Panc1 (cell line): ENCODE measurements around the gene BCL10. TPM values are rescaled to one million over a fixed set of nuclear protein-coding genes. Genes with fewer than 3 reads are reported as not detected.
A peak's percentile ranks its signal among the peaks of the same experiment; 100 is the strongest.

Source experiments
- ATAC-seq: fragments of 200-7000 bp; cut with Tn5 transposase; 2 replicates; pipeline ENCODE4 v1.9.1; 2020; ENCODE audit warnings: mild to moderate bottlenecking, moderate library complexity
- BruUV-seq: library from RNA; stranded (reverse); fragments of 400-500 nt; replicated peaks from 2 replicates; lab custom pipeline; 2021; lab: Mats Ljungman, UMichigan
- CTCF ChIA-PET: fragments of 300-600 bp; sonication (Branson Sonifier 250); formaldehyde crosslinking; loops from one replicate; lab custom pipeline; 2022; ENCODE audit warnings: antibody characterized with exemption; lab: Charles Lee
- POLR2A ChIA-PET: fragments of 300-600 bp; sonication (Branson Sonifier 250); formaldehyde crosslinking; loops from one replicate; lab custom pipeline; 2022; ENCODE audit warnings: antibody characterized with exemption; lab: Charles Lee
- DNase-seq: peaks from one replicate; pipeline ENCODE4 v3.0.0-alpha.2; 2010; ENCODE audit warnings: low read depth, low spot score
- H3K27ac ChIP-seq: 2 replicates; pipeline ENCODE4 v1.5.1; 2011; ENCODE audit warnings: mild to moderate bottlenecking, low read length, inconsistent platforms
- H3K27me3 ChIP-seq: fragments of 200-500 bp; sonication (Bioruptor generic); 2 replicates; pipeline ENCODE4 v1.6.0; 2014; ENCODE audit warnings: low read length, inconsistent platforms; ENCODE audit not compliant: control insufficient read depth, insufficient read depth
- H3K36me3 ChIP-seq: fragments of 200-500 bp; sonication (Bioruptor generic); 2 replicates; pipeline ENCODE4 v1.5.1; 2014; ENCODE audit warnings: inconsistent platforms, mild to moderate bottlenecking, low read length, moderate library complexity; ENCODE audit not compliant: control insufficient read depth, insufficient read depth
- H3K4me1 ChIP-seq: 2 replicates; pipeline ENCODE4 v1.5.1; 2011; ENCODE audit warnings: inconsistent platforms, mild to moderate bottlenecking, low read length, moderate library complexity; ENCODE audit not compliant: control insufficient read depth, insufficient read depth
- H3K4me3 ChIP-seq, 2 experiments: 2 replicates each; pipeline ENCODE4 v1.5.1; 2011 to 2012; ENCODE audit warnings: low read depth in 2 of 2, low read length in 2 of 2, mild to moderate bottlenecking in 2 of 2, inconsistent platforms in 1 of 2, moderate library complexity in 1 of 2
- H3K9me3 ChIP-seq: fragments of 200-500 bp; sonication (Bioruptor generic); 2 replicates; pipeline ENCODE4 v1.5.1; 2014; ENCODE audit warnings: low read depth, mild to moderate bottlenecking, inconsistent platforms, low read length, moderate library complexity; ENCODE audit not compliant: control insufficient read depth, insufficient read depth
- POLR2AphosphoS5 ChIP-seq: IDR thresholded peaks from 2 replicates; pipeline ENCODE4 v1.6.1; 2012; ENCODE audit warnings: mild to moderate bottlenecking, low read depth, low read length, moderate library complexity
- SIN3A ChIP-seq: IDR thresholded peaks from 2 replicates; pipeline ENCODE4 v1.6.1; 2012; ENCODE audit warnings: low read depth, mild to moderate bottlenecking, low read length, moderate library complexity, borderline replicate concordance; ENCODE audit not compliant: insufficient read depth
- TCF7L2 ChIP-seq: IDR thresholded peaks from 2 replicates; pipeline ENCODE4 v1.6.1; 2011; ENCODE audit warnings: mild to moderate bottlenecking, low read depth, low read length, inconsistent platforms
- in situ Hi-C: cut with HindIII; loops from 2 replicates; pipeline ENCODE4 v1.10.0; 2016; ENCODE audit warnings: low sequenced_read_pairs, low pct_unique_long_range_greater_than_20kb
- intact Hi-C: fragments of 100-400 bp; cut with micrococcal nuclease; formaldehyde crosslinking; loops from one replicate; pipeline ENCODE4 v1.10.0; 2022; ENCODE audit not compliant: unreplicated experiment
- total RNA-seq: library from RNA; stranded (reverse); gene quantifications from one replicate; pipeline ENCODE4 v1.2.1, GENCODE V29; 2021; ENCODE audit not compliant: unreplicated experiment
- TF ChIP-seq, protein P1 (sequence below), 2 experiments: IDR thresholded peaks; 2 replicates each; pipeline ENCODE4 v1.6.1; 2011 to 2012; ENCODE audit warnings: low read depth in 2 of 2, control low read depth in 1 of 2, low read length in 1 of 2, mild to moderate bottlenecking in 1 of 2, moderate library complexity in 1 of 2; ENCODE audit not compliant: insufficient read depth in 1 of 2
- TF ChIP-seq, protein P2 (sequence below): fragments of 450-650 bp; IDR thresholded peaks from 2 replicates; pipeline ENCODE4 v1.5.1; 2017; ENCODE audit warnings: mild to moderate bottlenecking

Gene BCL10
- total RNA-seq, 1 experiment from 2014 or later: 69.9 TPM

DNA sequence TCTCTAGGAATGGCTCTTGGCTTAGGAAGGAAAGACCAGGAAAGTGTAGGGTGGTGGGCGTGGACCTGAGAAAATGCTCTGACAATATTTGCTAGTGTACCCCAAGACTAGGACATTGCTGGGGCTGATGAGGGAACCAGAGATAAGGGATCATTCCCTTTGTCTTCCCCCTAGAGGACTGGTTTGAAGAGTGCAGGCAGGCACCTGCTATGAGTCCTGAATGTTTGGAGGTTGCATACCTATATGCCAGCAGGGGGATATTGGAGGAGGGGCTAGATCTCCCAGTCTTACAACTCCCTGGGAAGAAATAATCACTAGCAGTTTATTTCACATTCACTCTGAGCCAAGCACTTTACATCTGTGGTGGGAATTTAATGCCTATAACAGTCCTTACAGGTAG, 6.0 kb upstream of the BCL10 start:
- Histone ChIP-seq H3K27me3 (no peaks in the 10 kb centered on the region), H3K4me3 (no peak overlapping the region), H3K9me3 (no peaks in the 10 kb centered on the region), H3K4me1 (peaks cover 24% of the 10 kb centered on the region), H3K27ac (peak overlapping the region; percentile 12; the same call in 1 of the 2 replicates), H3K36me3 (no peaks in the 10 kb centered on the region)
- BruUV-seq: no TSS peak
- intact Hi-C loops: no loop called here
- no peak for TF ChIP-seq TCF7L2
- TF ChIP-seq POLR2AphosphoS5: no peak
- no peak for TF ChIP-seq SIN3A
- TF ChIP-seq, protein P1, sequence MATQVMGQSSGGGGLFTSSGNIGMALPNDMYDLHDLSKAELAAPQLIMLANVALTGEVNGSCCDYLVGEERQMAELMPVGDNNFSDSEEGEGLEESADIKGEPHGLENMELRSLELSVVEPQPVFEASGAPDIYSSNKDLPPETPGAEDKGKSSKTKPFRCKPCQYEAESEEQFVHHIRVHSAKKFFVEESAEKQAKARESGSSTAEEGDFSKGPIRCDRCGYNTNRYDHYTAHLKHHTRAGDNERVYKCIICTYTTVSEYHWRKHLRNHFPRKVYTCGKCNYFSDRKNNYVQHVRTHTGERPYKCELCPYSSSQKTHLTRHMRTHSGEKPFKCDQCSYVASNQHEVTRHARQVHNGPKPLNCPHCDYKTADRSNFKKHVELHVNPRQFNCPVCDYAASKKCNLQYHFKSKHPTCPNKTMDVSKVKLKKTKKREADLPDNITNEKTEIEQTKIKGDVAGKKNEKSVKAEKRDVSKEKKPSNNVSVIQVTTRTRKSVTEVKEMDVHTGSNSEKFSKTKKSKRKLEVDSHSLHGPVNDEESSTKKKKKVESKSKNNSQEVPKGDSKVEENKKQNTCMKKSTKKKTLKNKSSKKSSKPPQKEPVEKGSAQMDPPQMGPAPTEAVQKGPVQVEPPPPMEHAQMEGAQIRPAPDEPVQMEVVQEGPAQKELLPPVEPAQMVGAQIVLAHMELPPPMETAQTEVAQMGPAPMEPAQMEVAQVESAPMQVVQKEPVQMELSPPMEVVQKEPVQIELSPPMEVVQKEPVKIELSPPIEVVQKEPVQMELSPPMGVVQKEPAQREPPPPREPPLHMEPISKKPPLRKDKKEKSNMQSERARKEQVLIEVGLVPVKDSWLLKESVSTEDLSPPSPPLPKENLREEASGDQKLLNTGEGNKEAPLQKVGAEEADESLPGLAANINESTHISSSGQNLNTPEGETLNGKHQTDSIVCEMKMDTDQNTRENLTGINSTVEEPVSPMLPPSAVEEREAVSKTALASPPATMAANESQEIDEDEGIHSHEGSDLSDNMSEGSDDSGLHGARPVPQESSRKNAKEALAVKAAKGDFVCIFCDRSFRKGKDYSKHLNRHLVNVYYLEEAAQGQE (IDR thresholded peaks at IDR 0.05; ENCODE audit: insufficient read depth in 1 of 2, low read depth in 2 of 2, low read length in 1 of 2): no peak
- TF ChIP-seq, protein P2, sequence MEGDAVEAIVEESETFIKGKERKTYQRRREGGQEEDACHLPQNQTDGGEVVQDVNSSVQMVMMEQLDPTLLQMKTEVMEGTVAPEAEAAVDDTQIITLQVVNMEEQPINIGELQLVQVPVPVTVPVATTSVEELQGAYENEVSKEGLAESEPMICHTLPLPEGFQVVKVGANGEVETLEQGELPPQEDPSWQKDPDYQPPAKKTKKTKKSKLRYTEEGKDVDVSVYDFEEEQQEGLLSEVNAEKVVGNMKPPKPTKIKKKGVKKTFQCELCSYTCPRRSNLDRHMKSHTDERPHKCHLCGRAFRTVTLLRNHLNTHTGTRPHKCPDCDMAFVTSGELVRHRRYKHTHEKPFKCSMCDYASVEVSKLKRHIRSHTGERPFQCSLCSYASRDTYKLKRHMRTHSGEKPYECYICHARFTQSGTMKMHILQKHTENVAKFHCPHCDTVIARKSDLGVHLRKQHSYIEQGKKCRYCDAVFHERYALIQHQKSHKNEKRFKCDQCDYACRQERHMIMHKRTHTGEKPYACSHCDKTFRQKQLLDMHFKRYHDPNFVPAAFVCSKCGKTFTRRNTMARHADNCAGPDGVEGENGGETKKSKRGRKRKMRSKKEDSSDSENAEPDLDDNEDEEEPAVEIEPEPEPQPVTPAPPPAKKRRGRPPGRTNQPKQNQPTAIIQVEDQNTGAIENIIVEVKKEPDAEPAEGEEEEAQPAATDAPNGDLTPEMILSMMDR: no peak; the same call in none of the 2 replicates
- DNase-seq: no peak
- ChIA-PET CTCF (no interaction called here), POLR2A (no interaction called here)
- peak; percentile 42 for ATAC-seq
- in situ Hi-C loops: no loop called here

DNA sequence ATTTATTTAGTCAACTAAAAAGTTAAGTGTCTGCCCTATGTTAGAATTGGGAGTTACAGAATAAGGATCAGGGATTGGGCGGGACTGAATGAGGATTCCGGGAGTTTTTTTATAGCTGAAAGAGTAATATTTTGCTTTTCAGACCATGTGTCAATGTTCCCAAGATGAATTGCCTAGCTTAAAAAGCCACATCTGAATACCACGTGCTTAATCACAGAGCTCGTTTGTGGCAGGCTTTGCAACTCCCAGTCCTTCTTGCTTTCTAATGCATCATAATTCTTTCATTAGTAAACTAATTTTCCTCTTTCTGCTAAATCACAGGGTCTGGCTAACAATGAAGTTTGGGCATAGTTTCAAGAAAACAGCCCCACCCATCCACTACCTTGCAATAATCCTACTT, 4.2 kb upstream of the BCL10 start:
- in situ Hi-C loops: no loop called here
- peak overlapping the region; percentile 24; the same call in 1 of the 2 replicates for H3K27ac ChIP-seq
- TF ChIP-seq SIN3A (no peak), TCF7L2 (no peak)
- TF ChIP-seq, protein P2: no peak
- intact Hi-C loops: no loop called here
- no peaks in the 10 kb centered on the region for H3K27me3 ChIP-seq
- BruUV-seq: no TSS peak
- DNase-seq (no peak), ATAC-seq (no peak)
- H3K9me3 ChIP-seq: no peaks in the 10 kb centered on the region
- H3K4me3 ChIP-seq: no peak overlapping the region
- CTCF ChIA-PET: no interaction called here
- POLR2A ChIA-PET: no interaction called here
- H3K36me3 ChIP-seq: no peaks in the 10 kb centered on the region
- peaks cover 26% of the 10 kb centered on the region for H3K4me1 ChIP-seq
